Right hindlimb (tissue), 1 donor: ENCODE data around the gene ARL6IP4.

ENCODE experiments used
- DNase-seq: peaks from one replicate; pipeline ENCODE4 v3.0.0-alpha.2; 2018

The ARL6IP4 gene

GRCh38 chr12:122991623-122992275 lies 11.3 kb downstream of the ARL6IP4 start:
- DNase-seq, result no peak

GRCh38 chr12:122992386-122992785 lies 11.9 kb downstream of the ARL6IP4 start:
- DNase-seq, result no peak

GRCh38 chr12:122994140-122994675 lies 13.7 kb downstream of the ARL6IP4 start:
- no peak for DNase-seq

- DNase-seq, result no peak
These were observed 14.5 kb downstream of the ARL6IP4 start for GRCh38 chr12:122994781-122995502.

- DNase-seq, result no peak
These were observed 15.2 kb downstream of the ARL6IP4 start for GRCh38 chr12:122995503-122996187.

GRCh38 chr12:122996188-122996601 lies 15.7 kb downstream of the ARL6IP4 start:
- no peak for DNase-seq

- no peak for DNase-seq
These were observed 16.3 kb downstream of the ARL6IP4 start for GRCh38 chr12:122996621-122997342.

GRCh38 chr12:122997343-122998250 lies 17.1 kb downstream of the ARL6IP4 start:
- DNase-seq, result no peak

- DNase-seq, result no peak
These were observed 17.8 kb downstream of the ARL6IP4 start for GRCh38 chr12:122998316-122998715.

GRCh38 chr12:122999196-122999946 lies 18.9 kb downstream of the ARL6IP4 start:
- DNase-seq, result no peak

GRCh38 chr12:122999986-123000420 lies 19.5 kb downstream of the ARL6IP4 start:
- no peak for DNase-seq

GRCh38 chr12:123000578-123000977 lies 20.1 kb downstream of the ARL6IP4 start:
- no peak for DNase-seq

- DNase-seq, result no peak
These were observed 21.0 kb downstream of the ARL6IP4 start for GRCh38 chr12:123001464-123001863.

GRCh38 chr12:123003257-123003656 lies 22.8 kb downstream of the ARL6IP4 start:
- DNase-seq, result no peak

- DNase-seq, result no peak
These were observed 23.8 kb downstream of the ARL6IP4 start for GRCh38 chr12:123004287-123004686.

- no peak for DNase-seq
These were observed 24.7 kb downstream of the ARL6IP4 start for GRCh38 chr12:123005081-123005626.

GRCh38 chr12:123006977-123007376 lies 26.5 kb downstream of the ARL6IP4 start:
- DNase-seq, result no peak

- no peak for DNase-seq
These were observed 29.6 kb downstream of the ARL6IP4 start for GRCh38 chr12:123010110-123010509.

GRCh38 chr12:123010681-123011080 lies 30.2 kb downstream of the ARL6IP4 start:
- DNase-seq, result no peak

GRCh38 chr12:123011701-123012100 lies 31.2 kb downstream of the ARL6IP4 start:
- DNase-seq, result no peak
